Endothelial cell of umbilical vein (primary cell): ENCODE measurements around the gene PRIM2. TPM values are rescaled to one million over a fixed set of nuclear protein-coding genes. Genes with fewer than 3 reads are reported as not detected.
"Not testable (repeated sequence)": the region's sequence is repeated elsewhere in the genome, so short reads cannot be mapped to it uniquely, and the experiment has no call there.

Experiments used
- BruUV-seq: library from RNA; stranded (reverse); fragments of 400-500 nt; replicated peaks from 2 replicates; lab custom pipeline; 2021; lab: Mats Ljungman, UMichigan
- CTCF ChIA-PET: fragments of 300-600, 350-600 bp; sonication (Branson Sonifier 250); formaldehyde crosslinking; loops from one replicate; lab custom pipeline; 2021; ENCODE audit warnings: antibody characterized with exemption, inconsistent platforms; lab: Charles Lee
- POLR2A ChIA-PET: fragments of 300-600, 350-600 bp; sonication (Branson Sonifier 250); formaldehyde crosslinking; loops from one replicate; lab custom pipeline; 2021; ENCODE audit warnings: antibody characterized with exemption, inconsistent platforms; lab: Charles Lee
- DNase-seq: peaks from one replicate; pipeline ENCODE4 v3.0.0-alpha.2; 2011; ENCODE audit warnings: low read depth, low spot score
- FAIRE-seq: peaks from 2 replicates; lab custom pipeline; 2011; peaks lifted over from hg19 to GRCh38; lab: Jason Lieb, UNC
- H2AFZ ChIP-seq: 2 replicates; pipeline ENCODE4 v1.6.0; 2012; ENCODE audit warnings: low read depth, low read length, control low read depth, inconsistent platforms
- H3K27ac ChIP-seq: 2 replicates; pipeline ENCODE4 v1.5.1; 2011; ENCODE audit warnings: low read depth, mild to moderate bottlenecking, control low read depth, low read length, moderate library complexity; ENCODE audit not compliant: insufficient read depth
- H3K27me3 ChIP-seq, 2 experiments: 2 replicates each; pipeline versions ENCODE4 v1.6.0 to v1.6.1; 2011; ENCODE audit warnings: low read length in 2 of 2, mixed read lengths in 1 of 2; ENCODE audit not compliant: control insufficient read depth in 2 of 2, insufficient read depth in 2 of 2
- H3K36me3 ChIP-seq, 2 experiments: 2 replicates in 1 of 2; 3 replicates in 1 of 2; pipeline ENCODE4 v1.5.1; 2011; ENCODE audit warnings: low read length in 2 of 2, mild to moderate bottlenecking in 1 of 2, moderate library complexity in 1 of 2; ENCODE audit not compliant: control insufficient read depth in 2 of 2, insufficient read depth in 2 of 2; ENCODE audit errors: extremely low read depth in 1 of 2
- H3K4me1 ChIP-seq: 3 replicates; pipeline ENCODE4 v1.5.1; 2011; ENCODE audit warnings: mild to moderate bottlenecking, low read length; ENCODE audit not compliant: control insufficient read depth, insufficient read depth; ENCODE audit errors: extremely low read depth
- H3K4me2 ChIP-seq: 2 replicates; pipeline ENCODE4 v1.6.1; 2011; ENCODE audit warnings: low read length, control low read depth, mixed read lengths; ENCODE audit not compliant: insufficient read depth
- H3K4me3 ChIP-seq, 3 experiments: fragments of 200-600 bp in 1 of 3; sonication (generic), shearing (Covaris generic) in 1 of 3; replicated peaks in 1 of 3; 2 replicates each; pipeline ENCODE4 v1.5.1; 2011 to 2016; ENCODE audit warnings: control low read depth in 3 of 3, low read length in 3 of 3, mild to moderate bottlenecking in 2 of 3, inconsistent platforms in 1 of 3, low read depth in 1 of 3, moderate library complexity in 1 of 3; ENCODE audit not compliant: insufficient read depth in 1 of 3
- H3K79me2 ChIP-seq: 2 replicates; pipeline ENCODE4 v1.6.0; 2012; ENCODE audit warnings: low read length, inconsistent platforms; ENCODE audit not compliant: control insufficient read depth, insufficient read depth
- H3K9ac ChIP-seq: replicated peaks from 2 replicates; pipeline ENCODE3; 2011; ENCODE audit warnings: low read length, control low read depth; ENCODE audit not compliant: insufficient read depth; ENCODE audit errors: extremely low read depth
- H3K9me1 ChIP-seq: replicated peaks from 3 replicates; pipeline ENCODE4 v1.6.0; 2011; ENCODE audit warnings: mild to moderate bottlenecking, low read length; ENCODE audit not compliant: control insufficient read depth, insufficient read depth; ENCODE audit errors: extremely low read depth
- H3K9me3 ChIP-seq: replicated peaks from 2 replicates; pipeline ENCODE4 v1.5.1; 2012; ENCODE audit warnings: low read length, inconsistent platforms; ENCODE audit not compliant: control insufficient read depth, insufficient read depth
- H4K20me1 ChIP-seq: replicated peaks from 2 replicates; pipeline ENCODE3; 2011; ENCODE audit warnings: mild to moderate bottlenecking, low read length; ENCODE audit not compliant: control insufficient read depth, insufficient read depth; ENCODE audit errors: extremely low read depth
- FOS ChIP-seq: IDR thresholded peaks from 2 replicates; pipeline ENCODE4 v1.6.1; 2011; ENCODE audit warnings: mild to moderate bottlenecking, low read length, moderate library complexity, borderline replicate concordance; ENCODE audit not compliant: insufficient read depth
- GATA2 ChIP-seq: IDR thresholded peaks from 2 replicates; pipeline ENCODE4 v1.7.0; 2011; ENCODE audit warnings: low read depth, mild to moderate bottlenecking, moderate library complexity, mixed read lengths, low read length; ENCODE audit not compliant: insufficient read length, insufficient read depth
- dilution Hi-C: fragments of 300-500 bp; cut with MboI; formaldehyde crosslinking; loops from one replicate; pipeline ENCODE4 v1.15.0; 2019; ENCODE audit warnings: low sequenced_read_pairs; ENCODE audit not compliant: extremely low pct_ligation_motif_present
- intact Hi-C: fragments of 100-400 bp; cut with micrococcal nuclease; formaldehyde crosslinking; loops from one replicate; pipeline ENCODE4 v1.10.0; 2022
- polyA plus RNA-seq, 4 experiments: library from polyadenylated mRNA; depleted of rRNA in 3 of 4; stranded (reverse) in 3 of 4; unstranded in 1 of 4; fragments of >200 nt; gene quantifications; 2 replicates each; pipeline versions ENCODE4 v1.2.1 to v1.2.3, GENCODE V29; 2011 to 2012; ENCODE audit warnings: missing spikeins in 1 of 4
- total RNA-seq: library from RNA; stranded (reverse); gene quantifications from 2 replicates; pipeline ENCODE4 v1.2.3, GENCODE V29; 2021
- TF ChIP-seq, protein P1 (sequence below), 2 donors: IDR thresholded peaks; 1 replicate in 1 of 2; 2 replicates in 1 of 2; pipeline ENCODE4 v1.5.1; 2011; ENCODE audit warnings: low read length in 2 of 2, mild to moderate bottlenecking in 2 of 2, moderate library complexity in 2 of 2, control low read depth in 1 of 2, inconsistent platforms in 1 of 2, low read depth in 1 of 2; ENCODE audit not compliant: insufficient read depth in 1 of 2; ENCODE audit errors: extremely low read depth in 1 of 2

The PRIM2 gene
- total and polyA plus RNA-seq, 2 donors (not counting 3 experiments of a cell fraction or from before 2014, with no cell fraction given), result 5.3 to 21.0 TPM

DNA sequence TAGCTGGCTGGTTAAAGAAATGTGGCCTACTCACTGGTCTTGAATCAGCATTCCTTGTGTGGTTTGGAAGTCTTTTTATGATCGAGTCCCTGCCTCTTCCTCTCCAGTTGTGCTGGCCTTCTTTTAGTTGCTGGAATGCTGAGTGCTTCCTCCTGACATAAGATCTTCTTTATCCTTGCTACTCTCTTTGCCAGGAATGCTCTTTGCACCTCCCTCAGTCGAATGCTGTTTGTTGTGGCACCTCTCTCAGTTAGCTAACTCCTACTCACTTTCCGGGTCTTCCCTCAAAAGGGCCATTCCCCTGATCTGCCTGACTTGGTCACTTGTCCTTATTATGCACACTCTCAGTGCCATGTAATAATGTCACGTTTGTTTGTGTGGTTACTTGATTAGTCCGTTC, 146.4 kb downstream of the PRIM2 start:
- H3K27me3 ChIP-seq, POLR2A ChIA-PET, CTCF ChIA-PET, H4K20me1 ChIP-seq, H3K79me2 ChIP-seq, H3K36me3 ChIP-seq, H3K4me3 ChIP-seq, H3K9me1 ChIP-seq, H2AFZ ChIP-seq, intact Hi-C loops, DNase-seq, H3K27ac ChIP-seq, H3K4me2 ChIP-seq, H3K9ac ChIP-seq, BruUV-seq, H3K4me1 ChIP-seq, H3K9me3 ChIP-seq, FAIRE-seq, dilution Hi-C loops: not testable (repeated sequence)

DNA sequence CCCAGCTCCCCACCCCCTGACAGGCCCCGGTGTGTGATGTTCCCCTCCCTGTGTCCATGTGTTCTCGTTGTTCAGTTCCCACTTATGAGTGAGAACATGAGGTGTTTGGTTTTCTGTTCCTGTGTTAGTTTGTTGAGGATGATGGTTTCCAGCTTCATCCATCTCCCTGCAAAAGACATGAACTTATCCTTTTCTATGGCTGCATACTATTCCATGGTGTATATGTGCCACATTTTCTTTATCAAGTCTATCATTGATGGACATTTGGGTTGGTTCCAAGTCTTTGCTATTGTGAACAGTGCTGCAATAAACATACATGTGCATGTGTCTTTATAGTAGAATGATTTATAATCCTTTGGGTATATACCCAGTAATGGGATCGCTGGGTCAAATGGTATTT, 148.5 kb downstream of the PRIM2 start:
- POLR2A ChIA-PET, H3K9me1 ChIP-seq, CTCF ChIA-PET, FAIRE-seq, H3K4me1 ChIP-seq, intact Hi-C loops, H3K27me3 ChIP-seq, H3K4me3 ChIP-seq, BruUV-seq, DNase-seq, H3K9ac ChIP-seq, dilution Hi-C loops, H3K79me2 ChIP-seq, H2AFZ ChIP-seq, H4K20me1 ChIP-seq, H3K36me3 ChIP-seq, H3K4me2 ChIP-seq, H3K9me3 ChIP-seq, H3K27ac ChIP-seq: not testable (repeated sequence)

DNA sequence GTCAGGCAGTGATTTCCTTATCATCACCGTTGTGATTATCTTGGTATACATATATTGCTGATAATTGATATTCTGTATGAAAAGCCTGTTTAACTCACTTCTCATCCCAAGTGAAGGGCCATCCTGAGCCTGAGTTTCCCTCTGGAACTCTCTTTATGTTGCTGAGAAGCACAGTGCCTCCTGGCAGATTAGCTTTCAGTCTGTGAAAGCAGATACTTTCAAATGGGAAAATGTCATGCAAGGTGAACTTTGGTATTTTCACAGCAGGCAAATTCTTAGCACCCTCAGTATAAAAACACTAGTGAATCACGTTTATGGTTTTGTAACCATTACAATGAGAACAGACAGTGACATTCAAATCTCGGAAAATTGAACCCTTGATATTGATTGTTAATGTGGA, 151.6 kb downstream of the PRIM2 start:
- Histone ChIP-seq H2AFZ (no peak overlapping the region), H3K4me3 (no peak overlapping the region), H3K4me2 (no peak overlapping the region), H3K79me2 (no peaks in the 10 kb centered on the region), H4K20me1 (no peaks in the 10 kb centered on the region), H3K4me1 (peaks cover 8% of the 10 kb centered on the region), H3K36me3 (no peaks in the 10 kb centered on the region), H3K27me3 (no peaks in the 10 kb centered on the region), H3K27ac (no peak overlapping the region), H3K9me3 (no peaks in the 10 kb centered on the region), H3K9ac (no peak overlapping the region), H3K9me1 (no peaks in the 10 kb centered on the region)
- no TSS peak for BruUV-seq
- ChIA-PET POLR2A (no interaction called here), CTCF (no interaction called here)
- intact Hi-C loops, result no loop called here
- TF ChIP-seq FOS (no peak), GATA2 (no peak)
- TF ChIP-seq, protein P1, sequence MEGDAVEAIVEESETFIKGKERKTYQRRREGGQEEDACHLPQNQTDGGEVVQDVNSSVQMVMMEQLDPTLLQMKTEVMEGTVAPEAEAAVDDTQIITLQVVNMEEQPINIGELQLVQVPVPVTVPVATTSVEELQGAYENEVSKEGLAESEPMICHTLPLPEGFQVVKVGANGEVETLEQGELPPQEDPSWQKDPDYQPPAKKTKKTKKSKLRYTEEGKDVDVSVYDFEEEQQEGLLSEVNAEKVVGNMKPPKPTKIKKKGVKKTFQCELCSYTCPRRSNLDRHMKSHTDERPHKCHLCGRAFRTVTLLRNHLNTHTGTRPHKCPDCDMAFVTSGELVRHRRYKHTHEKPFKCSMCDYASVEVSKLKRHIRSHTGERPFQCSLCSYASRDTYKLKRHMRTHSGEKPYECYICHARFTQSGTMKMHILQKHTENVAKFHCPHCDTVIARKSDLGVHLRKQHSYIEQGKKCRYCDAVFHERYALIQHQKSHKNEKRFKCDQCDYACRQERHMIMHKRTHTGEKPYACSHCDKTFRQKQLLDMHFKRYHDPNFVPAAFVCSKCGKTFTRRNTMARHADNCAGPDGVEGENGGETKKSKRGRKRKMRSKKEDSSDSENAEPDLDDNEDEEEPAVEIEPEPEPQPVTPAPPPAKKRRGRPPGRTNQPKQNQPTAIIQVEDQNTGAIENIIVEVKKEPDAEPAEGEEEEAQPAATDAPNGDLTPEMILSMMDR (IDR thresholded peaks at IDR 0.05; ENCODE audit: extremely low read depth in 1 of 2, insufficient read depth in 1 of 2, low read depth in 1 of 2, low read length in 2 of 2), result no peak
- dilution Hi-C loops, result no loop called here
- FAIRE-seq (no peak), DNase-seq (no peak)
